ENCODE data around the gene IL25.
"Not testable (repeated sequence)": the region's sequence is repeated elsewhere in the genome, so short reads cannot be mapped to it uniquely, and the experiment has no call there.

Gene IL25

DNA sequence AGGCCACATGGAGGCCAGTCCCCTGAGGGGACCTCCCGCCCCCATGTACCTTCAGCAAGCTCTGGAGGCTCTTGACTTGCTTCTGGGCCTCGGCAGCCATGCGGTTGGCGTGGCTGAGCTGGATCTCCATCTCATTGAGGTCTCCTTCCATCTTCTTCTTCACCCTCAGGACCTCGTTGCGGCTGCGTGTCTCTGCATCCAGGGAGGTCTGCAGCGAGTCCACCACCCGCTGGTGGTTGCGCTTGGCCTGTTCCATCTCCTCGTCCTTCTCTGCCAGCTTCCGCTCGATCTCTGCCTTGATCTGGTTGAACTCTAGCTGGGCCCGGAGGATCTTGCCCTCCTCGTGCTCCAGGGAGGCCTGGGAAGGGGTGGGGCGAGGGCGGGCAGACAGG is 13.7 kb downstream of the IL25 start:
- not testable (repeated sequence) for H3K79me1 ChIP-seq (ENCODE audit: low read depth, low read length); H2BK15ac ChIP-seq (ENCODE audit: low read length); H3K23ac ChIP-seq (ENCODE audit: low read depth, low read length, poor library complexity); H2BK120ac ChIP-seq (ENCODE audit: low read depth, low read length); H3K14ac ChIP-seq (ENCODE audit: low read length); H3K4me3 ChIP-seq (ENCODE audit: low read length in 2 of 2); H3K9ac ChIP-seq (ENCODE audit: low read depth, low read length, poor library complexity); H3K4me1 ChIP-seq (ENCODE audit: control insufficient read depth in 2 of 2, insufficient read depth in 1 of 2, low read depth in 1 of 2, low read length in 2 of 2); H4K8ac ChIP-seq (ENCODE audit: low read depth, low read length); H3K4me2 ChIP-seq (ENCODE audit: insufficient read depth, low read length, poor library complexity, severe bottlenecking); H3K18ac ChIP-seq (ENCODE audit: low read length); H2AFZ ChIP-seq (ENCODE audit: low read length); H3K36me3 ChIP-seq (replicated peaks in 1 of 2; ENCODE audit: control insufficient read depth in 2 of 2, insufficient read depth in 2 of 2, low read length in 2 of 2); H3K4ac ChIP-seq (ENCODE audit: low read length); DNase-seq (ENCODE audit: low spot score); H3K27ac ChIP-seq (replicated peaks; ENCODE audit: low read length); H2BK12ac ChIP-seq (ENCODE audit: low read length); H4K91ac ChIP-seq (ENCODE audit: low read depth, low read length, poor library complexity); H2BK5ac ChIP-seq (ENCODE audit: low read length); H3K9me3 ChIP-seq (replicated peaks in 1 of 2; ENCODE audit: control insufficient read depth in 2 of 2, insufficient read depth in 1 of 2, low read depth in 1 of 2, low read length in 2 of 2)
- no CpG with 5 or more reads among the region's 17 CpGs for WGBS, 2 donors (ENCODE audit: extremely low coverage in 2 of 2, insufficient read length in 2 of 2, insufficient replicate concordance in 1 of 2)
- peaks cover 0 to 41% (median 0%) of the 10 kb centered on the region in 3 experiments for H3K27me3 ChIP-seq (ENCODE audit: control insufficient read depth in 3 of 3, insufficient read depth in 3 of 3, low read depth in 1 of 3, low read length in 3 of 3)
- peak overlapping the region; percentile 26 for H2AK5ac ChIP-seq (ENCODE audit: low read depth, low read length)

DNA sequence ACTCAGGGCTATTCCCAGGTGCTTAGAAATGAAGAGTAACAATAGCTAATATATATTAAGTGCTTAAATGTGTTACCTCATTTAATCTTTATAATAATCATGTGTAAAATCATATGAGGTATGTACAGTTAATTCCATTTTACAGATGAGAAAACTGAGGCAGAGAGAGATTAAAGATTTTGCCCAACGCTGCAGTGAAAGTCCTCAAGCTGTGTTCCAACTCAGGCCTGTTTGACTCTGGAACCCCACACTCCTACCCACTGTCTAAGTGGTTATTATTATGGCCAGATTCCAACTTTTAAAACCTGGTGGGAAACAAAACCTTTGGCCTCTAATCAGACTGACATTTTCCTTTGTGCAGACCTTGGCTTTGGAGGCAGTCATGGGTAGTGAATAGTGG is 14.4 kb downstream of the IL25 start:
- H4K8ac ChIP-seq (ENCODE audit: low read depth, low read length) = no peak overlapping the region
- H3K4me1 ChIP-seq (ENCODE audit: control insufficient read depth in 2 of 2, insufficient read depth in 1 of 2, low read depth in 1 of 2, low read length in 2 of 2) = no peaks in the 10 kb centered on the region
- H2BK120ac ChIP-seq (ENCODE audit: low read depth, low read length) = no peak overlapping the region
- H4K91ac ChIP-seq (ENCODE audit: low read depth, low read length, poor library complexity) = no peak overlapping the region
- H3K14ac ChIP-seq (ENCODE audit: low read length) = no peak overlapping the region
- H3K4me3 ChIP-seq (ENCODE audit: low read length in 2 of 2) = no peak overlapping the region
- H2BK15ac ChIP-seq (ENCODE audit: low read length) = no peak overlapping the region
- no peaks in the 10 kb centered on the region for H3K36me3 ChIP-seq (replicated peaks in 1 of 2; ENCODE audit: control insufficient read depth in 2 of 2, insufficient read depth in 2 of 2, low read length in 2 of 2)
- no peak overlapping the region for H3K9ac ChIP-seq (ENCODE audit: low read depth, low read length, poor library complexity)
- H2AFZ ChIP-seq (ENCODE audit: low read length) = no peak overlapping the region
- no peak overlapping the region for H3K18ac ChIP-seq (ENCODE audit: low read length)
- WGBS, 2 donors (ENCODE audit: extremely low coverage in 2 of 2, insufficient read length in 2 of 2, insufficient replicate concordance in 1 of 2) = no CpG with 5 or more reads among the region's 1 CpG
- no peak overlapping the region for H3K4ac ChIP-seq (ENCODE audit: low read length)
- H3K79me1 ChIP-seq (ENCODE audit: low read depth, low read length) = no peaks in the 10 kb centered on the region
- no peak for DNase-seq (ENCODE audit: low spot score)
- H2BK5ac ChIP-seq (ENCODE audit: low read length) = no peak overlapping the region
- no peaks in the 10 kb centered on the region for H3K9me3 ChIP-seq (replicated peaks in 1 of 2; ENCODE audit: control insufficient read depth in 2 of 2, insufficient read depth in 1 of 2, low read depth in 1 of 2, low read length in 2 of 2)
- H3K27me3 ChIP-seq (ENCODE audit: control insufficient read depth in 3 of 3, insufficient read depth in 3 of 3, low read depth in 1 of 3, low read length in 3 of 3) = peaks cover 0 to 48% (median 0%) of the 10 kb centered on the region in 3 experiments
- H3K27ac ChIP-seq (replicated peaks; ENCODE audit: low read length) = no peak overlapping the region
- H3K4me2 ChIP-seq (ENCODE audit: insufficient read depth, low read length, poor library complexity, severe bottlenecking) = no peak overlapping the region
- H2BK12ac ChIP-seq (ENCODE audit: low read length) = no peak overlapping the region
- no peak overlapping the region for H2AK5ac ChIP-seq (ENCODE audit: low read depth, low read length)
- no peak overlapping the region for H3K23ac ChIP-seq (ENCODE audit: low read depth, low read length, poor library complexity)

DNA sequence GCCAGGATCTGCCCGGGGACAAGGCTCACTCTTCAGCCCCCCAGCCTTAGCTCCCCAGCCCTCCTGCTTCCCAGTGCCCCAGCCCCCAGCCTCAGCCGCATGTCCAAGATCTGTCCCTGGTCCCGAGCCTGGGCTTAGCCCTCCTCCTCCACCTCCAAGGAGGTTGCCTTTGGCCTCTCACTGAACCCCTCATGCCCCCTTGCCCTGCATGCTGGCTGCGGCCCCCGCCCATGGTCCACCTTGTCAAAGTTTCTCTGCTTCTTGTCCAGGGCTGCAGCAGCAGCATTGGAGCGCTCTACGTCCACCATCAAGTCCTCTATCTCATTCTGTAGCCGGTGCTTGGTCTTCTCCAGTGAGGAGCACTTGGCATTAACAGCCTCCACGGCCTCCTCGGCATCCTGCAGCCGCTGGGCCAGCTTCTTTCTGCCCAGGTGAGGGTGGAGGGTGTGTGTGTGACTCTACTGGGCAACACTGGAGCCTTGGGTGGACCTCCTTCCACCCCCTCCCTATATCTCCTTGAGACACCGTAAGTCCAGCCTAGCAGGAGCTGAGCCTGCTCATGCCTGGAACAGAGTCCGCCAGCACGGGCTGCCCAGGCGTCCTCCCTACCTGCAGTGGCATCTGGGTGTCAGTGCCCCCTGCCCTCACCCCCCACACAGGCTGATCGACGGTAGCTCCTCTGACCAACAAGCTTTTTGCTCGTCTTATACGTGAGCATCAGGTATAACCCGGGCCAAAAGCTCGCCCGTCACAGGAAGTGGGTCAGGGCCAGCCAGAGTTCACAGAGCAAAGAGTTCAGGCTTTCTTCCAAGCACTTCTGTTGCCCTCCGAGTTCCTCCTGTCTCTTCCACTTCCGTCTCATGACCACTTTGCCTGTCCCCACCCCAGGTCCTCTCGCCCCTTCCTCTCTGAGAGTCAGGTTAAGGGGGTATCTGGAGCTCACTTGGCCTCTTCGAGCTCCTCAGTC is 15.6 kb downstream of the IL25 start:
- H2BK12ac ChIP-seq (ENCODE audit: low read length) = no peak overlapping the region
- no peak overlapping the region for H2BK5ac ChIP-seq (ENCODE audit: low read length)
- no peak overlapping the region for H3K14ac ChIP-seq (ENCODE audit: low read length)
- H3K4me3 ChIP-seq (ENCODE audit: low read length in 2 of 2) = no peak overlapping the region
- no peaks in the 10 kb centered on the region for H3K4me1 ChIP-seq (ENCODE audit: control insufficient read depth in 2 of 2, insufficient read depth in 1 of 2, low read depth in 1 of 2, low read length in 2 of 2)
- H3K27me3 ChIP-seq (ENCODE audit: control insufficient read depth in 3 of 3, insufficient read depth in 3 of 3, low read depth in 1 of 3, low read length in 3 of 3) = peaks cover 0 to 41% (median 0%) of the 10 kb centered on the region in 3 experiments
- no peak overlapping the region for H4K91ac ChIP-seq (ENCODE audit: low read depth, low read length, poor library complexity)
- no peak for DNase-seq (ENCODE audit: low spot score)
- H3K9me3 ChIP-seq (replicated peaks in 1 of 2; ENCODE audit: control insufficient read depth in 2 of 2, insufficient read depth in 1 of 2, low read depth in 1 of 2, low read length in 2 of 2) = no peaks in the 10 kb centered on the region
- no peak overlapping the region for H3K27ac ChIP-seq (replicated peaks; ENCODE audit: low read length)
- no peak overlapping the region for H3K4ac ChIP-seq (ENCODE audit: low read length)
- H3K23ac ChIP-seq (ENCODE audit: low read depth, low read length, poor library complexity) = no peak overlapping the region
- H3K4me2 ChIP-seq (ENCODE audit: insufficient read depth, low read length, poor library complexity, severe bottlenecking) = no peak overlapping the region
- no peak overlapping the region for H3K9ac ChIP-seq (ENCODE audit: low read depth, low read length, poor library complexity)
- H2BK120ac ChIP-seq (ENCODE audit: low read depth, low read length) = peak overlapping the region; percentile 7
- peak overlapping the region; percentile 50 for H2AK5ac ChIP-seq (ENCODE audit: low read depth, low read length)
- no peaks in the 10 kb centered on the region for H3K36me3 ChIP-seq (replicated peaks in 1 of 2; ENCODE audit: control insufficient read depth in 2 of 2, insufficient read depth in 2 of 2, low read length in 2 of 2)
- no peaks in the 10 kb centered on the region for H3K79me1 ChIP-seq (ENCODE audit: low read depth, low read length)
- peak overlapping the region; percentile 34 for H3K18ac ChIP-seq (ENCODE audit: low read length)
- no peak overlapping the region for H4K8ac ChIP-seq (ENCODE audit: low read depth, low read length)
- H2AFZ ChIP-seq (ENCODE audit: low read length) = no peak overlapping the region
- WGBS, 2 donors (ENCODE audit: extremely low coverage in 2 of 2, insufficient read length in 2 of 2, insufficient replicate concordance in 1 of 2) = no CpG with 5 or more reads among the region's 26 CpGs
- peak overlapping the region; percentile 20 for H2BK15ac ChIP-seq (ENCODE audit: low read length)

DNA sequence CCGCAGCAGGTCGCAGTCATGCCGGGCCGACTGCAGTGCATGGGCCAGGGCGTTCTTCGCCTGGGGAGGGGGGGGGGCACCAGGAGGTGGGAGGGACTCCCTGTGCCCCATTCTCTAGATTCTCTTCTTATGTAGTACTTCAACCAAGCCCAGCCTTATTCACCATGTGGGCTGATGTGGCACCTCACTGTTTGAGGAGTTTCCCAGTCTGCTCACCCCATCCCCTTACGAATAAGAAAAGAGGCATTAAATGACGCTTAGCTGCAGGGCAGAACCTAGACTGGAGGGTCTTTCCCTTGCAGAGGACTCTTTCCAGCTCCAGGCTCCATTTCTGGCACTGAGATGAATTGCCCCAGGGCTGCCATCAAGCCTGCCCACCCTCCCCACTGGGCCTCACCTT is 16.4 kb downstream of the IL25 start:
- no peaks in the 10 kb centered on the region for H3K9me3 ChIP-seq (replicated peaks in 1 of 2; ENCODE audit: control insufficient read depth in 2 of 2, insufficient read depth in 1 of 2, low read depth in 1 of 2, low read length in 2 of 2)
- H2BK5ac ChIP-seq (ENCODE audit: low read length) = no peak overlapping the region
- no peak overlapping the region for H3K14ac ChIP-seq (ENCODE audit: low read length)
- no peak overlapping the region for H3K4me3 ChIP-seq (ENCODE audit: low read length in 2 of 2)
- WGBS, 2 donors (ENCODE audit: extremely low coverage in 2 of 2, insufficient read length in 2 of 2, insufficient replicate concordance in 1 of 2) = no CpG with 5 or more reads among the region's 8 CpGs
- H3K4me1 ChIP-seq (ENCODE audit: control insufficient read depth in 2 of 2, insufficient read depth in 1 of 2, low read depth in 1 of 2, low read length in 2 of 2) = no peaks in the 10 kb centered on the region
- no peak overlapping the region for H2BK15ac ChIP-seq (ENCODE audit: low read length)
- H4K91ac ChIP-seq (ENCODE audit: low read depth, low read length, poor library complexity) = no peak overlapping the region
- no peak overlapping the region for H2BK120ac ChIP-seq (ENCODE audit: low read depth, low read length)
- no peak overlapping the region for H3K27ac ChIP-seq (replicated peaks; ENCODE audit: low read length)
- H3K27me3 ChIP-seq (ENCODE audit: control insufficient read depth in 3 of 3, insufficient read depth in 3 of 3, low read depth in 1 of 3, low read length in 3 of 3) = peaks cover 0 to 36% (median 0%) of the 10 kb centered on the region in 3 experiments
- no peaks in the 10 kb centered on the region for H3K79me1 ChIP-seq (ENCODE audit: low read depth, low read length)
- H3K4ac ChIP-seq (ENCODE audit: low read length) = no peak overlapping the region
- H2AFZ ChIP-seq (ENCODE audit: low read length) = no peak overlapping the region
- peak overlapping the region; percentile 50 for H2AK5ac ChIP-seq (ENCODE audit: low read depth, low read length)
- H4K8ac ChIP-seq (ENCODE audit: low read depth, low read length) = no peak overlapping the region
- H3K23ac ChIP-seq (ENCODE audit: low read depth, low read length, poor library complexity) = no peak overlapping the region
- H3K9ac ChIP-seq (ENCODE audit: low read depth, low read length, poor library complexity) = no peak overlapping the region
- no peaks in the 10 kb centered on the region for H3K36me3 ChIP-seq (replicated peaks in 1 of 2; ENCODE audit: control insufficient read depth in 2 of 2, insufficient read depth in 2 of 2, low read length in 2 of 2)
- DNase-seq (ENCODE audit: low spot score) = no peak
- H3K18ac ChIP-seq (ENCODE audit: low read length) = no peak overlapping the region
- H3K4me2 ChIP-seq (ENCODE audit: insufficient read depth, low read length, poor library complexity, severe bottlenecking) = no peak overlapping the region
- no peak overlapping the region for H2BK12ac ChIP-seq (ENCODE audit: low read length)
